ENCODE measurements around the gene LPP. TPM values are rescaled to one million over a fixed set of nuclear protein-coding genes. Genes with fewer than 3 reads are reported as not detected.

Gene LPP
- total and polyA plus RNA-seq, 2 of the 4 experiments (the other 2 are of a cell fraction) = 16.0 to 130 TPM

- no peak overlapping the region; the same call in 2 of the 3 replicates for H2BK15ac ChIP-seq (ENCODE audit: low read depth, low read length)
- no peak overlapping the region; a peak in 1 of 4 replicates for H4K8ac ChIP-seq (ENCODE audit: low read depth in 2 of 2, low read length in 2 of 2)
- no peak overlapping the region for H3K9ac ChIP-seq (ENCODE audit: low read depth, low read length)
- ATAC-seq (ENCODE audit: low read depth) = no peak
- H3K18ac ChIP-seq (ENCODE audit: low read depth, low read length) = no peak overlapping the region
- no peak overlapping the region for H2AFZ ChIP-seq (replicated peaks; ENCODE audit: low read length, poor library complexity)
- TF ChIP-seq BHLHE40 (IDR thresholded peaks at IDR 0.05; ENCODE audit: low read depth, low read length) (no peak), RCOR1 (IDR thresholded peaks at IDR 0.05; ENCODE audit: insufficient replicate concordance, low read length) (no peak), USF2 (IDR thresholded peaks at IDR 0.05; ENCODE audit: low read depth, low read length) (no peak), MXI1 (IDR thresholded peaks at IDR 0.05; ENCODE audit: borderline replicate concordance, low read depth, low read length) (no peak), RAD21 (IDR thresholded peaks at IDR 0.05; ENCODE audit: low read length) (no peak), POLR2A (IDR thresholded peaks at IDR 0.05; ENCODE audit: low read depth, low read length) (no peak), NFE2L2 (IDR thresholded peaks at IDR 0.05; ENCODE audit: low read depth, low read length) (no peak), SMC3 (IDR thresholded peaks at IDR 0.05; ENCODE audit: low read depth, low read length) (no peak), FOS (IDR thresholded peaks at IDR 0.05; ENCODE audit: low read depth, low read length) (no peak), MAFK (IDR thresholded peaks at IDR 0.05; ENCODE audit: low read depth, low read length) (no peak)
- 0 out of 2 replicates have a peak, but pooled peaks cover 5% of the 10 kb centered on the region for H4K20me1 ChIP-seq (ENCODE audit: insufficient read depth, low read length)
- no peak overlapping the region for H3K4me3 ChIP-seq (ENCODE audit: insufficient read depth, low read depth, low read length)
- in situ Hi-C loops (cut with MboI; ENCODE audit: low sequenced_read_pairs) (no loop called here), dilution Hi-C loops (cut with HindIII; ENCODE audit: low sequenced_read_pairs, unreplicated experiment) (no loop called here), intact Hi-C loops (cut with micrococcal nuclease) (no loop called here)
- no peak overlapping the region for H3K14ac ChIP-seq (replicated peaks; ENCODE audit: low read depth, low read length)
- H4K5ac ChIP-seq (ENCODE audit: low read depth, low read length) = no peak overlapping the region
- H3K27ac ChIP-seq (ENCODE audit: insufficient read depth, low read length) = no peak overlapping the region
- no peak overlapping the region for H2BK5ac ChIP-seq (ENCODE audit: low read depth, low read length, poor library complexity, severe bottlenecking)
- peaks cover 41 to 60% of the 10 kb centered on the region in 2 experiments for H3K79me1 ChIP-seq (ENCODE audit: low read depth in 1 of 2, low read length in 2 of 2)
- H3K23ac ChIP-seq (ENCODE audit: low read depth, low read length) = no peak overlapping the region
- H3K56ac ChIP-seq (ENCODE audit: extremely low read depth, insufficient read depth, low read length) = no peak overlapping the region
- peaks cover 3% of the 10 kb centered on the region; the same call in 1 of the 2 replicates for H3K9me1 ChIP-seq (ENCODE audit: insufficient read depth, low read length)
- no peak overlapping the region for H3K4me2 ChIP-seq (ENCODE audit: low read depth, low read length)
- H3K4ac ChIP-seq (ENCODE audit: low read depth, low read length) = no peak overlapping the region
- H3K36me3 ChIP-seq (ENCODE audit: control insufficient read depth, insufficient read depth, low read length) = no peaks in the 10 kb centered on the region
- H3K4me1 ChIP-seq (ENCODE audit: control insufficient read depth, insufficient read depth, low read length) = peaks cover 16% of the 10 kb centered on the region
- no peak overlapping the region for H4K91ac ChIP-seq (ENCODE audit: insufficient read depth, low read depth, low read length)
- H3K9me3 ChIP-seq (ENCODE audit: control insufficient read depth, insufficient read depth, low read length) = no peaks in the 10 kb centered on the region
- 80% methylated on average over 4 of the region's 4 CpGs; no CpG with 5 or more reads in 1 of the 2 experiments for WGBS, 2 experiments (ENCODE audit: extremely low coverage in 2 of 2, insufficient read length in 1 of 2)
- H2BK20ac ChIP-seq (ENCODE audit: low read depth, low read length) = no peak overlapping the region
- no peaks in the 10 kb centered on the region for H3K27me3 ChIP-seq (ENCODE audit: control insufficient read depth, insufficient read depth, low read length)
- H2BK120ac ChIP-seq (ENCODE audit: low read depth, low read length) = no peak overlapping the region
- POLR2A ChIA-PET (ENCODE audit: unreplicated experiment) = no interaction called here
- no peak overlapping the region for H2AK5ac ChIP-seq (ENCODE audit: low read depth, low read length)
- no peak overlapping the region for H2AK9ac ChIP-seq (replicated peaks; ENCODE audit: low read depth, low read length, poor library complexity)
- DNase-seq = no peak
- no TSS peak for BruUV-seq (replicated peaks)
- CTCF ChIA-PET = no interaction called here
Observed at GRCh38 chr3:188581365-188581764, 427.4 kb downstream of the LPP start.
